Aorta (tissue), 5 donors: ENCODE data around the gene SYT7. TPM values are rescaled to one million over a fixed set of nuclear protein-coding genes. Genes with fewer than 3 reads are reported as not detected.

Experiments
- ATAC-seq: fragments of 200-7000 bp; cut with Tn5 transposase; one replicate; pipeline ENCODE4 v1.9.1; 2022; ENCODE audit warnings: moderate library complexity; ENCODE audit not compliant: low FRiP score
- DNase-seq, 2 donors: peaks; one replicate each; pipeline ENCODE4 v3.0.0-alpha.2; 2020
- H3K27ac ChIP-seq, 2 donors: one replicate each; pipeline ENCODE4 v1.5.1; 2013; ENCODE audit warnings: low read length in 2 of 2, mild to moderate bottlenecking in 2 of 2, moderate library complexity in 2 of 2, control low read depth in 1 of 2, inconsistent platforms in 1 of 2, low read depth in 1 of 2
- H3K27me3 ChIP-seq, 2 donors: one replicate each; pipeline ENCODE4 v1.6.1; 2013; ENCODE audit warnings: control low read depth in 1 of 2, low read length in 1 of 2, mild to moderate bottlenecking in 1 of 2, moderate library complexity in 1 of 2; ENCODE audit not compliant: insufficient read depth in 2 of 2, control insufficient read depth in 1 of 2
- H3K36me3 ChIP-seq, 2 donors: one replicate each; pipeline ENCODE4 v1.6.1; 2013; ENCODE audit warnings: control low read depth in 1 of 2, low read length in 1 of 2, mild to moderate bottlenecking in 1 of 2; ENCODE audit not compliant: insufficient read depth in 2 of 2, control insufficient read depth in 1 of 2
- H3K4me1 ChIP-seq, 2 donors: one replicate each; pipeline ENCODE4 v1.6.1; 2013; ENCODE audit warnings: low read length in 2 of 2, control low read depth in 1 of 2, mild to moderate bottlenecking in 1 of 2, moderate library complexity in 1 of 2; ENCODE audit not compliant: insufficient read depth in 2 of 2, control insufficient read depth in 1 of 2
- H3K4me3 ChIP-seq, 2 donors: one replicate each; pipeline ENCODE4 v1.5.1; 2013; ENCODE audit warnings: low read length in 2 of 2, control low read depth in 1 of 2, mild to moderate bottlenecking in 1 of 2
- H3K9me3 ChIP-seq: one replicate; pipeline ENCODE4 v1.6.1; 2013; ENCODE audit warnings: mild to moderate bottlenecking, low read length; ENCODE audit not compliant: control insufficient read depth
- WGBS, 2 donors: extraction: QIAGEN DNeasy Blood & Tissue Kit; methylation state at CpG; one replicate each; pipeline ENCODE4 v1.1.7; 2013; 5-methylcytosine and 5-hydroxymethylcytosine counted together
- intact Hi-C, 2 donors: fragments of 100-400 bp; cut with DNase I; formaldehyde crosslinking; loops; one replicate each; pipeline versions ENCODE4 v1.14.2 to v1.15.0; 2022
- polyA plus RNA-seq, 2 donors: library from polyadenylated mRNA; stranded (reverse); fragments of 200-250 nt; gene quantifications; one replicate each; pipeline ENCODE4 v1.2.3, GENCODE V29; 2013
- total RNA-seq, 2 donors: library from RNA; stranded (reverse); fragmentation: NEBNext Ultra II Directional; extraction: Animal tissue kit (Norgen Biotek cat#: 25700); gene quantifications; one replicate each; pipeline ENCODE4 v1.2.1, GENCODE V29; 2021
- donor health status: healthy with polysubstance abuse.
- donor health status: Bipolar disorder and iron deficiency.
- donor health status: DM: no; HTN: no; CAD: no.
- donor health status: DM: no; HTN: no; CAD: no.
- donor health status: DM: yes; HTN: yes; CAD: no.

Gene SYT7
- total and polyA plus RNA-seq, 4 donors, result 0.20 to 2.3 (median 0.94) TPM

DNA sequence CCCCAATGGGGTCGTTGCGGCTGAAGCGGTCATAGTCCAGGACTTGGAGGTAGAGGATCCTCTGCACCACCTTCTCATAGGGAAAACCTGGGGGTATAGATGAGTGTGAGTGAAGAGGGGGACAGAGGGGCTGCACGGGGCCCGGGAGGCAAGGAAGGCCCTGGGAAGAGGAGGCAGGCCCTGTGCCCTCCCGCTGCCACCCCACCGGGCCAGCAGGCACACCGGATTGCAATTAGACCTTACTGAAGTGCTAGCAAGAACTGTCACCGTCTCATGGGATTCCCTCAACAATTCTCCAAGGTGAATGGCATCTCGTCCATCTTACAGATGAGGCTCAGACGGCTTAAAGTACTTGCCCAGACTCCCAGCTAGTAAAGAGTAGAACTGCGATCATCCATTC lies 56.4 kb downstream of the SYT7 start:
- H3K4me3 ChIP-seq, result no peak overlapping the region
- no peak overlapping the region for H3K27ac ChIP-seq
- intact Hi-C loops, result no loop called here
- ATAC-seq (no peak), DNase-seq (no peak)
- H3K9me3 ChIP-seq, result no peaks in the 10 kb centered on the region
- no peaks in the 10 kb centered on the region for H3K36me3 ChIP-seq
- H3K27me3 ChIP-seq, result no peaks in the 10 kb centered on the region
- H3K4me1 ChIP-seq, result no peaks in the 10 kb centered on the region
- 84 to 87% methylated on average over 12 of the region's 12 CpGs for WGBS, 2 donors

GRCh38 chr11:61522881-61523280 lies 58.0 kb downstream of the SYT7 start:
- H3K4me1 ChIP-seq, result no peaks in the 10 kb centered on the region
- no peaks in the 10 kb centered on the region for H3K9me3 ChIP-seq
- H3K36me3 ChIP-seq, result no peaks in the 10 kb centered on the region
- no peak for DNase-seq
- H3K4me3 ChIP-seq, result no peak overlapping the region
- no peak overlapping the region for H3K27ac ChIP-seq
- intact Hi-C loops, result no loop called here
- H3K27me3 ChIP-seq, result no peaks in the 10 kb centered on the region
- no peak for ATAC-seq
- 85 to 88% methylated on average over 15 of the region's 15 CpGs for WGBS, 2 donors

- H3K9me3 ChIP-seq, result no peaks in the 10 kb centered on the region
- H3K27me3 ChIP-seq, result no peaks in the 10 kb centered on the region
- WGBS, 2 donors, result 84 to 87% methylated on average over 20 to 23 of the region's 23 CpGs
- H3K4me1 ChIP-seq, result no peaks in the 10 kb centered on the region
- no peaks in the 10 kb centered on the region for H3K36me3 ChIP-seq
- ATAC-seq, result no peak
- no peak overlapping the region for H3K27ac ChIP-seq
- intact Hi-C loops, result loop anchor here in 1 of 2 donors (10.0 kb wide), 1 partner anchor 107 kb away; no protein-coding TSS in a partner anchor
- no peak for DNase-seq
- no peak overlapping the region for H3K4me3 ChIP-seq
These were observed 62.7 kb downstream of the SYT7 start for GRCh38 chr11:61518032-61518795.

DNA sequence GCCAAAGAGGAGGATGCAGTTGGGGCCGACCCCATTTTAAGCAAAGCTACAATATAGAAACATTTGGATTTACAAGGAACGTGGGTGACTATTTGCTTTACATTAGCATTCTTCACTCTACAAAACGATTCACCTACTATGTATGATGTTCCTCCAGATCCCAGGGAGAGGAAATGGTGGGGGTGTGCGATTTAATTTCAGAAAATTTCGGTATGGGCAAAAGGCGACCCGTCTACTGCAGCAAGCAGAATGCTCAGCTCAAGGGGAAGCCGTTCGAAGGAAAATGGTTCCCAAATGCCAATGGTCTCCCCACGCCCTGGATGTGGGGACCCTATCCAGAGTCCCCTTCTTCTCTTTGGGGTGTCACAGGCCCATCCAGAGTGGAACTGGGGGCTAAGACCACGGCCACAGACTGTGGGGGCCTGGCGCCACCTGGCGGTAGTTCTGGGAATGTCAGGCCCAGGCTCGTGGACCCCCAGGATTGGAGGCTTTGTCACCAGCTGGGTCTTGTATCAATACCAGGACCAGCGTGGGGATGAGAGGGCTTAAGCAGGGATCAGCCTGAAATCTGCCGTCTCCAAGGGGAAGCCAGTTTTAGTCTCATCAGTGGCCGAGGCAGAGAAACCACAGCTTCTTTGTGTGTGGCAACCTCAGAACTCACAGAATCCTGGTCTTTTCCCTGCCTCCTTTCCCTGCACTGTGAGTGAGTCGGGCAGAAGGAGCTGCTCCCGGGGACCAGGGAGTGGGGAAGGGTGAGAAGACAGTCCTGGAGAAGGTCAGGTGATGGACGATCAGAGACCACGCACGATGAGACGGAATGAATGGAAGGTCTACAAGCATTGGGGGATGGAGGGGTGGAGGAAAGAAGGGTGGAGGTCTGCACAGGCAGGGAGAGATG lies 64.0 kb downstream of the SYT7 start:
- H3K27ac ChIP-seq, result no peak overlapping the region
- no peaks in the 10 kb centered on the region for H3K36me3 ChIP-seq
- no peak overlapping the region for H3K4me3 ChIP-seq
- ATAC-seq (peak; percentile 68), DNase-seq (peak in 1 of 2 donors; percentile 84)
- intact Hi-C loops, result loop anchor here (1.0 to 10.0 kb wide), 4 partner anchors 40 to 108 kb away; no protein-coding TSS in a partner anchor
- H3K9me3 ChIP-seq, result no peaks in the 10 kb centered on the region
- no peaks in the 10 kb centered on the region for H3K4me1 ChIP-seq
- 9 to 12% methylated on average over 23 of the region's 23 CpGs for WGBS, 2 donors
- no peaks in the 10 kb centered on the region for H3K27me3 ChIP-seq

DNA sequence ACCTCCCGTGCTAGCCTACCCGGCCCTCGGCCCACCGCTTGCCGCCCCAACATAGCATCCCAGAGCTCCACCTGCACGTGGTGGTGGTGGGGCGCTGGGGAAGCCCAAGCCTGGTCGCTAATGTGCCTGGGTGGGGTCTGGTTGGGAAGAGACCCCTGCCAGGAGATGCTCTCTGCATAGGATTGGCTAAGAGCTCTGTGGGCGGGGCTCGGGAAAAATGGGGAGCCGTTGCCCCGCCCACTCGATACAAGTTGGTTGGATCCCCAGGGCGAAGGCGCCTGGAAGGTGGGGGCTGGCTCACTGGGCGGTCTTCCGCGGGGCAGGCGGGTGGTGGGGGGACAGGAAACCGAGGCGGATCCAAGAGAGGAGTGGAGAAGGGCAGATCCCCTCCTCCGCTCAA lies 64.7 kb downstream of the SYT7 start:
- Histone ChIP-seq H3K27me3 (no peaks in the 10 kb centered on the region), H3K9me3 (no peaks in the 10 kb centered on the region), H3K27ac (no peak overlapping the region), H3K36me3 (no peaks in the 10 kb centered on the region), H3K4me3 (no peak overlapping the region), H3K4me1 (no peaks in the 10 kb centered on the region)
- intact Hi-C loops, result loop anchor here (1.0 to 10.0 kb wide), 4 partner anchors 39 to 109 kb away; no protein-coding TSS in a partner anchor
- DNase-seq, result no peak
- 13 to 21% methylated on average over 21 to 22 of the region's 22 CpGs for WGBS, 2 donors
- ATAC-seq, result no peak

DNA sequence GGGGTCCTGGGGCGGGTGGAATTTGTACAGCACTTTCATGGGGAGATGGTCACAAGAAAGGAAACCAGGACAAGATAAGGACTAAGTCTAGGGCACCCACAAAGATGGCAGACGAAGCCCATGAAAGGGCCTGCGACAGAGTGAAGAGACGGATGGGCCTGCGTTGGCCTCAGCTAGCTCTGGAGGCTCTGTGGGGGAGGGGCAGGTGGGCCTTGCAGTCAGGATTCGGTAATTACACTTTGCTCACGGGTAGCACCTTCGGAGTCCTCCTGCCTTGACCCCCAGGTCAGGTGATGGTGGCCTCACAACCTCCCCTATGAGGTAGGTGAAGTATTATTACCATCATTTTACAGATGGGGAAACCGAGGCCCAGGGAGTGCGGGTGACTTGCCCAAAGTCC lies 65.2 kb downstream of the SYT7 start:
- intact Hi-C loops, result loop anchor here (1.0 to 10.0 kb wide), 4 partner anchors 38 to 109 kb away; no protein-coding TSS in a partner anchor
- Histone ChIP-seq H3K36me3 (no peaks in the 10 kb centered on the region), H3K9me3 (no peaks in the 10 kb centered on the region), H3K4me1 (no peaks in the 10 kb centered on the region), H3K27ac (no peak overlapping the region), H3K4me3 (no peak overlapping the region), H3K27me3 (no peaks in the 10 kb centered on the region)
- WGBS, 2 donors, result 72 to 84% methylated on average over 10 of the region's 10 CpGs
- no peak for DNase-seq
- no peak for ATAC-seq

GRCh38 chr11:61514050-61514917 lies 66.6 kb downstream of the SYT7 start:
- WGBS, 2 donors, result 90% methylated on average over 11 of the region's 11 CpGs
- H3K27me3 ChIP-seq, result no peaks in the 10 kb centered on the region
- DNase-seq, result no peak
- no peaks in the 10 kb centered on the region for H3K4me1 ChIP-seq
- H3K27ac ChIP-seq, result no peak overlapping the region
- ATAC-seq, result no peak
- H3K36me3 ChIP-seq, result no peaks in the 10 kb centered on the region
- H3K4me3 ChIP-seq, result no peak overlapping the region
- intact Hi-C loops, result loop anchor here in 1 of 2 donors (10.0 kb wide), 1 partner anchor 111 kb away; no protein-coding TSS in a partner anchor
- H3K9me3 ChIP-seq, result no peaks in the 10 kb centered on the region

DNA sequence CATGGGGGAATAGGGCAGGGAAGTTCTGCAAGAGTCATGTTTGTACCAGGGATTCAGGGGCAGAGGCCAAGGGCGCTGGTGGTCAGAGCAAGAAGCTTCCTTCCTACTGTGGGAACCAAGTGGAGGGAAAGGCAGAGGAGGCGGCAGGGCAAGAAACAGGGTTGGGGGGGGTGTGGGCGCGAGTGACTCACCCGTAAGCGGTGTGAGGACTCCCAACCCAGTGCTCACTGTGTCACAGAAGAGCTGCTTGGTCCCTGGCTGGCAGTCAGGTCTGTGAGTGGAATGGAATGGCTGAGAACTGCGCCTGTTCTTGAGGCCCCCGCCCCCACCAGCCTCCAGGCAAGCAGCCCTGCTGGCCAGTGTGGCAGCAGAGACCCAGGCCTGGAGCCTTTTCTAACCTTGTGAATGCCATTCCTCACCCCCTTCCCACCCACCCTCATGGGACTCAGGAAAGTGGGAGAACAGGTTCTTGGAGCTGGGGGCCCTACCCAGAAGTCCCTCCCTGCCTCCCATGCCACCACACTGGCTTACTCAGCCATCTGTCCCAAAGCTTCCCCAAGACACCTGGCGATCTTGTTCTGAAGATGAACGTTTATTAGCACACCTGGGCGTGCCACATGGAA lies 67.6 kb downstream of the SYT7 start:
- H3K9me3 ChIP-seq, result no peaks in the 10 kb centered on the region
- intact Hi-C loops, result loop anchor here in 1 of 2 donors (10.0 kb wide), 1 partner anchor 112 kb away; no protein-coding TSS in a partner anchor
- no peaks in the 10 kb centered on the region for H3K27me3 ChIP-seq
- H3K4me3 ChIP-seq, result no peak overlapping the region
- ATAC-seq (no peak), DNase-seq (no peak)
- WGBS, 2 donors, result 88 to 91% methylated on average over 11 of the region's 11 CpGs
- H3K27ac ChIP-seq, result no peak overlapping the region
- H3K36me3 ChIP-seq, result no peaks in the 10 kb centered on the region
- no peaks in the 10 kb centered on the region for H3K4me1 ChIP-seq
